ENCODE results near the gene ZNF792.
"Not testable (repeated sequence)": the region's sequence is repeated elsewhere in the genome, so short reads cannot be mapped to it uniquely, and the experiment has no call there.

ZNF792 gene

GRCh38 chr19:34925278-34925855, 38.7 kb downstream of the ZNF792 start:
- no peak for DNase-seq (ENCODE audit: low spot score)

GRCh38 chr19:34920090-34920786, 43.8 kb downstream of the ZNF792 start:
- DNase-seq (ENCODE audit: low spot score) = not testable (repeated sequence)

- DNase-seq (ENCODE audit: low spot score) = no peak
Observed at GRCh38 chr19:34918190-34918589, 45.8 kb downstream of the ZNF792 start.

- not testable (repeated sequence) for DNase-seq (ENCODE audit: low spot score)
Observed at GRCh38 chr19:34917144-34917543, 46.9 kb downstream of the ZNF792 start.

GRCh38 chr19:34910770-34911169, 53.3 kb downstream of the ZNF792 start:
- no peak for DNase-seq (ENCODE audit: low spot score)
